OCI-LY3 (cell line): ENCODE results near the gene SMURF1.

ENCODE experiments used
- CTCF ChIP-seq: fragments of 200-600, 300-600 bp; sonication (generic); IDR thresholded peaks from 2 replicates; pipeline ENCODE4 v1.5.1; 2014; ENCODE audit warnings: antibody characterized with exemption, low read length, low read depth
- EZH2phosphoT487 ChIP-seq: fragments of 200-600 bp; shearing (Covaris generic); IDR thresholded peaks from 2 replicates; pipeline ENCODE4 v1.6.1; 2018; ENCODE audit warnings: antibody characterized with exemption, mixed run types, low read depth

DNA sequence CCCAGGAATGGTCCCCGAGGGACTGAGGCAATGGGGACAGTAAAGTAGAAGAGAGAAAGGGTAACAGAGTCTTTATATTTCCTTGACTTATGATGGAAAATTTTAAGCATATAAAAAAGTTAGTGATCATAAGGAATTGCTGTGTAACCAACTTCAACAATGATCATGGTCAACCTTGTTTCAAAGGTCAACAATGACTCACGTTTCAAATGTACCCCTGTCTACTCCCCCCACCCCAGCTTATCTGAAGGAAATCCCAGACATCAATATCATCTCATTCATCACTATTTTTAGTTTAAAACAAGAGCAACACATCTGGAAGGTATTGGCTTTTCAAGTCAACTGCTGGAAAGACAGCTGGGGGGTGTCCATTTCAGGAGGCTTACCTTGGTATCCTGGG, 92.9 kb downstream of the SMURF1 start:
- TF ChIP-seq CTCF (no peak), EZH2phosphoT487 (no peak)
